Colon (tissue), 2 donors: ENCODE results near the gene CKM.
"Not testable (repeated sequence)": the region's sequence is repeated elsewhere in the genome, so short reads cannot be mapped to it uniquely, and the experiment has no call there.

Source experiments
- FAIRE-seq: peaks from 2 replicates; lab custom pipeline; 2012; peaks lifted over from hg19 to GRCh38; lab: Jason Lieb, UNC
- donor health status: control.
- donor health status: control.

The CKM gene

GRCh38 chr19:45320997-45321775 is 1.5 kb downstream of the CKM start:
- no peak for FAIRE-seq

GRCh38 chr19:45315304-45315703 is 7.4 kb downstream of the CKM start:
- FAIRE-seq: no peak

GRCh38 chr19:45314708-45315245 is 7.9 kb downstream of the CKM start:
- FAIRE-seq: no peak

- FAIRE-seq: not testable (repeated sequence)
Observed at GRCh38 chr19:45312285-45312684, 10.4 kb downstream of the CKM start.

GRCh38 chr19:45311621-45312020 is 11.1 kb downstream of the CKM start:
- no peak for FAIRE-seq

GRCh38 chr19:45309322-45309721 is 13.4 kb downstream of the CKM start:
- not testable (repeated sequence) for FAIRE-seq

GRCh38 chr19:45307361-45307760 is 15.3 kb downstream of the CKM start:
- FAIRE-seq: no peak

GRCh38 chr19:45306518-45307027 is 16.1 kb downstream of the CKM start:
- no peak for FAIRE-seq

GRCh38 chr19:45306040-45306439 is 16.6 kb downstream of the CKM start:
- no peak for FAIRE-seq

GRCh38 chr19:45305421-45305820 is 17.3 kb downstream of the CKM start:
- FAIRE-seq: no peak

GRCh38 chr19:45305007-45305406 is 17.7 kb downstream of the CKM start:
- FAIRE-seq: no peak

- no peak for FAIRE-seq
Observed at GRCh38 chr19:45304141-45304926, 18.3 kb downstream of the CKM start.

- FAIRE-seq: no peak
Observed at GRCh38 chr19:45303269-45304060, 19.2 kb downstream of the CKM start.

GRCh38 chr19:45302416-45302815 is 20.3 kb downstream of the CKM start:
- no peak for FAIRE-seq

GRCh38 chr19:45299719-45300118 is 23.0 kb downstream of the CKM start:
- FAIRE-seq: no peak

- no peak for FAIRE-seq
Observed at GRCh38 chr19:45298264-45298663, 24.4 kb downstream of the CKM start.

- FAIRE-seq: no peak
Observed at GRCh38 chr19:45297674-45298073, 25.0 kb downstream of the CKM start.

- FAIRE-seq: no peak
Observed at GRCh38 chr19:45296355-45296754, 26.3 kb downstream of the CKM start.

- no peak for FAIRE-seq
Observed at GRCh38 chr19:45295873-45296272, 26.8 kb downstream of the CKM start.

GRCh38 chr19:45294291-45295029 is 28.2 kb downstream of the CKM start:
- FAIRE-seq: no peak

- no peak for FAIRE-seq
Observed at GRCh38 chr19:45293682-45294081, 29.0 kb downstream of the CKM start.
